NCI-H82 treated with DMSO at 0.1 percent for 48 hours (cell line): Measurements from ENCODE around the gene FGD5.

ENCODE experiments used
- DNase-seq: peaks from one replicate; lab custom pipeline; 2025; ENCODE audit not compliant: unreplicated experiment; lab: John Stamatoyannopoulos, UW

FGD5 gene

GRCh38 chr3:14923476-14923875 lies 104.7 kb downstream of the FGD5 start:
- DNase-seq = no peak

GRCh38 chr3:14925729-14926591 lies 107.2 kb downstream of the FGD5 start:
- DNase-seq = peak; percentile 8

- DNase-seq = no peak
These were observed 107.8 kb downstream of the FGD5 start for GRCh38 chr3:14926592-14926991.

- DNase-seq = no peak
These were observed 108.5 kb downstream of the FGD5 start for GRCh38 chr3:14927308-14927707.

- DNase-seq = no peak
These were observed 110.7 kb downstream of the FGD5 start for GRCh38 chr3:14929310-14930074.

GRCh38 chr3:14933820-14934425 lies 115.2 kb downstream of the FGD5 start:
- no peak for DNase-seq

GRCh38 chr3:14935592-14936345 lies 117.0 kb downstream of the FGD5 start:
- no peak for DNase-seq

GRCh38 chr3:14938954-14939353 lies 120.2 kb downstream of the FGD5 start:
- no peak for DNase-seq

- no peak for DNase-seq
These were observed 123.1 kb downstream of the FGD5 start for GRCh38 chr3:14941871-14942270.

GRCh38 chr3:14943042-14943441 lies 124.3 kb downstream of the FGD5 start:
- no peak for DNase-seq

GRCh38 chr3:14946236-14946635 lies 127.5 kb downstream of the FGD5 start:
- DNase-seq = no peak

GRCh38 chr3:14946739-14947099 lies 128.0 kb downstream of the FGD5 start:
- no peak for DNase-seq

GRCh38 chr3:14947100-14947885 lies 128.5 kb downstream of the FGD5 start, which contains the start of gene NR2C2:
NR2C2 (plus strand) TSS chr3:14947583; CDS start chr3:15003915, 56,332 bp downstream.
- DNase-seq = peak; percentile 17

- DNase-seq = peak; percentile 82
These were observed 129.3 kb downstream of the FGD5 start for GRCh38 chr3:14947886-14948608.

GRCh38 chr3:14948609-14949038 lies 129.9 kb downstream of the FGD5 start:
- no peak for DNase-seq

- DNase-seq = no peak
These were observed 130.4 kb downstream of the FGD5 start for GRCh38 chr3:14949126-14949525.

GRCh38 chr3:14950274-14950673 lies 131.5 kb downstream of the FGD5 start:
- DNase-seq = no peak

- no peak for DNase-seq
These were observed 138.4 kb downstream of the FGD5 start for GRCh38 chr3:14957153-14957552.

GRCh38 chr3:14957925-14958324 lies 139.2 kb downstream of the FGD5 start:
- DNase-seq = no peak
